ENCODE data around the gene ARAP3. TPM values are rescaled to one million over a fixed set of nuclear protein-coding genes. Genes with fewer than 3 reads are reported as not detected.

ARAP3 gene
- total and polyA plus RNA-seq, 12 donors = 10.8 to 27.3 (median 13.6) TPM

DNA sequence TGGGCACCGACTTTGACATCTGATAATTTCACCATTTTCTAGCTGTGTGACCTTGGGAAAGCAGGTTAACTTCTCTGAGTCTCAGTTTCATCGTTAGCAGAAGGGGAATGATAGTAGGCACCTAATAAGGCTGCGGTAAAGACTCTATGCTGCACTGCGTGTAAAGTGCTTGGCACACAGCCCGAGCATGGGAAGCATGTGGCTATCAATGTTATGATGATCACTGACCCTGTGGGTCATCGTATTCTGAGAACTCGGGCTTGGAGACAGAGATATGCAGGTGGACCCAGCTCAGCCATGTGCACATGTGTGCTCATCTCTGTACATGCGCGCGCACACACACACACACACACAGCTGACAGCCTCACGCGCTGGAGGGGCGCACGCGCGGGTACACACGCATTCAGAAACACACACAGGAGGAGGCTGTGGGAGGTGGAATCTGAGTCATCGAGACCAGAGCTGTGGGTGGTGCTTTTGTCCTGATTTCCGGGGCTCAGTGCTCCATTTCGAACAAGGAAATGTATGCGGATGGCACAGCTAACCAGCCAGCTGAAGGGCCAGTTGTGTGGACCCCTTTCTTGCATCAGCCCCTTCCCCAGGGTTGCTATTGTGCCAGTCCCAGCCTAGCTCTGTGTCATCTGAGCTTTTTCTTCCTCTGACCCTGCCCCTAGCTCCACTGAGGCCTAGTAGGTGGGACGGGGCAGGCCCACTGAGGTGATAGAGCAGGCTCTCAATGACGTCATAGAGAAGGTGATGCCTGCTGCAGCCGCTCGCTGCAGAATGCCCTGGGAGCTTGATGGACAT is 11.1 kb upstream of the ARAP3 start:
- WGBS, 2 donors = 75 to 76% methylated on average over 25 of the region's 25 CpGs
- DNase-seq (no peak), ATAC-seq (peak in 1 of 8 donors; percentile 5)
- H3K27me3 ChIP-seq = peaks cover 0 to 6% (median 1%) of the 10 kb centered on the region in 7 donors
- no peaks in the 10 kb centered on the region for H3K36me3 ChIP-seq
- no peaks in the 10 kb centered on the region for H3K9me3 ChIP-seq
- no peak overlapping the region for H3K4me3 ChIP-seq
- peaks cover 0 to 30% (median 20%) of the 10 kb centered on the region in 9 donors for H3K4me1 ChIP-seq
- TF ChIP-seq, protein P1, sequence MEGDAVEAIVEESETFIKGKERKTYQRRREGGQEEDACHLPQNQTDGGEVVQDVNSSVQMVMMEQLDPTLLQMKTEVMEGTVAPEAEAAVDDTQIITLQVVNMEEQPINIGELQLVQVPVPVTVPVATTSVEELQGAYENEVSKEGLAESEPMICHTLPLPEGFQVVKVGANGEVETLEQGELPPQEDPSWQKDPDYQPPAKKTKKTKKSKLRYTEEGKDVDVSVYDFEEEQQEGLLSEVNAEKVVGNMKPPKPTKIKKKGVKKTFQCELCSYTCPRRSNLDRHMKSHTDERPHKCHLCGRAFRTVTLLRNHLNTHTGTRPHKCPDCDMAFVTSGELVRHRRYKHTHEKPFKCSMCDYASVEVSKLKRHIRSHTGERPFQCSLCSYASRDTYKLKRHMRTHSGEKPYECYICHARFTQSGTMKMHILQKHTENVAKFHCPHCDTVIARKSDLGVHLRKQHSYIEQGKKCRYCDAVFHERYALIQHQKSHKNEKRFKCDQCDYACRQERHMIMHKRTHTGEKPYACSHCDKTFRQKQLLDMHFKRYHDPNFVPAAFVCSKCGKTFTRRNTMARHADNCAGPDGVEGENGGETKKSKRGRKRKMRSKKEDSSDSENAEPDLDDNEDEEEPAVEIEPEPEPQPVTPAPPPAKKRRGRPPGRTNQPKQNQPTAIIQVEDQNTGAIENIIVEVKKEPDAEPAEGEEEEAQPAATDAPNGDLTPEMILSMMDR (IDR thresholded peaks at IDR 0.05) = no peak
- intact Hi-C loops (cut with DNase I) = loop anchor here in 8 of 10 donors (1.0 to 10.0 kb wide), 7 partner anchors 186 to 452 kb away; partner anchors contain the start of gene PCDH1 (in 1 of the 8)
- H3K27ac ChIP-seq = no peak overlapping the region

GRCh38 chr5:141692533-141692888 is 10.5 kb upstream of the ARAP3 start:
- Histone ChIP-seq H3K27ac (peak overlapping the region in 1 of 10 donors; percentile 28), H3K4me3 (peak overlapping the region in 8 of 10 donors; percentile 18 to 48 (median 40)), H3K36me3 (no peaks in the 10 kb centered on the region), H3K27me3 (no peaks in the 10 kb centered on the region), H3K4me1 (peaks cover 0 to 34% (median 20%) of the 10 kb centered on the region in 9 donors), H3K9me3 (no peaks in the 10 kb centered on the region)
- ATAC-seq (no peak), DNase-seq (no peak)
- TF ChIP-seq, protein P1 (IDR thresholded peaks at IDR 0.05) = no peak
- WGBS, 2 donors = 22 to 26% methylated on average over 5 of the region's 5 CpGs
- intact Hi-C loops (cut with DNase I) = loop anchor here in 8 of 10 donors (1.0 to 10.0 kb wide), 7 partner anchors 186 to 452 kb away; partner anchors contain the start of gene PCDH1 (in 1 of the 8)

DNA sequence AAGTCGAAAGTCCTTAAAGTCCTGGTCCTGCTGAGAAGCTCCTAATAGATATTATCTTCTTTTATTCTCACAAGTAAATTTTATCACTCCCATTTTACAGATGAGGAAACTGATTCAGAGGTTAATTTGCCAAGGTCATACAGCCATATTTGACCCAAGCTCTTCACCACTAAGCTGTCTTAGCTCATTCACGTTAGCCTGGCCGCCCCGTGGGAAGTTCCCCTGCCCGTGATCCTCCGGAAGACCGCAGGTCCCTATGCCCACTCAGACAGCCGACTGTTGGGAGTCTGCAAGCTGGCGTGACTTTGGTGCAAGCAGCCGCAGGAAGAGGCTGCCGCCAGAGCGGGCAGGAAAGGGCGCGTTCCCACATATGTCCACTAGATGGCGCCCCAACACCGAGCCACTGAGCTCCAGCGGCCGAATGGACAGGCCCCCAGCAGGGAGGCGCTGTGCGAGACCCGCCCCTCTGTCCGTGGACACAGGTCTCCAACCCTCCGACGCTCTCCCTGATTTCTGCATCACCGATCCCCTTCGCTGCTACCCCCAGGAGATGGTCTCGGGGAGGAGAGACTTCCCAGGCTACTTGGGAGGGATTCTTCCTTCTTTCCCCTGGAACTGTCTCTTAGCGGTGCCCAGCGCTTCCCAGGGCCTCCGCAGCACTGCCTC is 10.0 kb upstream of the ARAP3 start:
- H3K27me3 ChIP-seq = no peaks in the 10 kb centered on the region
- DNase-seq (peak; percentile 85 to 90), ATAC-seq (peak; percentile 83 to 96 (median 90))
- intact Hi-C loops (cut with DNase I) = loop anchor here (1.0 to 10.0 kb wide), 7 partner anchors 187 to 453 kb away; partner anchors contain the start of gene PCDH1 (in 1 of the 10)
- TF ChIP-seq, protein P1 (IDR thresholded peaks at IDR 0.05) = peak; percentile 99 to 100 (median 99)
- peaks cover 0 to 39% (median 20%) of the 10 kb centered on the region in 9 donors for H3K4me1 ChIP-seq
- WGBS, 2 donors = 3 to 5% methylated on average over 30 of the region's 30 CpGs
- peak overlapping the region in 8 of 10 donors; percentile 18 to 48 (median 40) for H3K4me3 ChIP-seq
- H3K9me3 ChIP-seq = no peaks in the 10 kb centered on the region
- H3K36me3 ChIP-seq = no peaks in the 10 kb centered on the region
- H3K27ac ChIP-seq = peak overlapping the region in 1 of 10 donors; percentile 28

DNA sequence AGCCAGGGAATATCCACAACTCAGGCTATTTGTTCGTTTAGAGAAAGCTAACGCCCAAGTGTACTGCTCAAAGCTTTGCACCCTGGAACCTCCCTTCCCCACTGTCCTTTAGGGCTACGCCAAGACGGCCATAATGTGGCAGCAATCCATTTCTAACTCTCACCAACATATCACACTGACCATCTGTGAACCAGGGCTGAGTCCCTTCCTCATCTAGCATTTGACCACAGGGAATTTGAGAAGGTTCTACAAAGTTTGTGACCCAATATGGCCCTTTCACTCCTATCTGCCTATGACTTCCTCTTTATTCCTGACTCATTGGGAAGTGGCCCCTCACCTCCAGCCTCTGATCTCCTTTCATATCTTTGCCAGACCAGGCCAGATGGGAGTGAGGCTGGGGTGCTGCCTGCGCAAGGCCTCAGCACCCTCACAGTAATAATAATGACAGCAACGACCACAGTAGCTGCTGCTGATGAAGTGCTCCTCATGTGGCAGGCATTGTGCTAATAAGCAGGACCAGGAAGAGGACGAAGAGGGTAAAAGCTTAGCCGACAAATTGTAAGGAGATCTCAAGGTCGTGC is 9.3 kb upstream of the ARAP3 start:
- no peak overlapping the region for H3K27ac ChIP-seq
- peaks cover 0 to 45% (median 20%) of the 10 kb centered on the region in 9 donors for H3K4me1 ChIP-seq
- peak in 1 of 8 donors; percentile 3 for ATAC-seq

More for the DNA sequence above, 9.3 kb upstream of the ARAP3 start:
- 73 to 77% methylated on average over 9 of the region's 9 CpGs for WGBS, 2 donors
- no peak for DNase-seq
- Histone ChIP-seq H3K9me3 (no peaks in the 10 kb centered on the region), H3K36me3 (no peaks in the 10 kb centered on the region), H3K4me3 (no peak overlapping the region), H3K27me3 (no peaks in the 10 kb centered on the region)
- TF ChIP-seq, protein P1 (IDR thresholded peaks at IDR 0.05) = no peak
- intact Hi-C loops (cut with DNase I) = loop anchor here in 7 of 10 donors (2.0 to 10.0 kb wide), 5 partner anchors 269 to 453 kb away; no protein-coding TSS in a partner anchor
